K562 (cell line): ENCODE data around the gene TNNT1. TPM values are rescaled to one million over a fixed set of nuclear protein-coding genes. Genes with fewer than 3 reads are reported as not detected.

Experiments
- BRD9 ChIP-seq: fragments of 450-650 bp; IDR thresholded peaks from 2 replicates; pipeline ENCODE4 v1.6.1; 2018; ENCODE audit warnings: low read depth; ENCODE audit not compliant: partially characterized antibody
- CBFA2T2 ChIP-seq: fragments of 450-650 bp; conservative IDR thresholded peaks from 2 replicates; pipeline ENCODE4 v1.6.1; 2017; ENCODE audit warnings: mild to moderate bottlenecking
- FOXP1 ChIP-seq: sonication (generic); formaldehyde crosslinking; IDR thresholded peaks from 2 replicates; pipeline ENCODE4 v1.8.0; 2022; ENCODE audit warnings: mild to moderate bottlenecking, missing genetic modification reagents
- GABPB1 ChIP-seq: sonication (generic); formaldehyde crosslinking; IDR thresholded peaks from 2 replicates; pipeline ENCODE4 v1.8.0; 2022; ENCODE audit warnings: mild to moderate bottlenecking, missing genetic modification reagents
- KAT7 ChIP-seq: sonication (generic); formaldehyde crosslinking; IDR thresholded peaks from 2 replicates; pipeline ENCODE4 v1.8.0; 2022; ENCODE audit warnings: missing genetic modification reagents, mild to moderate bottlenecking, borderline replicate concordance
- MCM5 ChIP-seq: fragments of 450-650 bp; IDR thresholded peaks from 2 replicates; pipeline ENCODE4 v1.6.1; 2016; ENCODE audit warnings: low read depth
- MTA2 ChIP-seq: fragments of 450-650 bp; IDR thresholded peaks from 2 replicates; pipeline ENCODE4 v1.6.1; 2016; ENCODE audit warnings: low read depth
- RUNX1 ChIP-seq: sonication (generic); IDR thresholded peaks from 2 replicates; pipeline ENCODE4 v1.6.1; 2016; ENCODE audit warnings: antibody characterized with exemption, low read depth
- SIN3A ChIP-seq, 2 experiments: fragments of 150-350 bp in 1 of 2; IDR thresholded peaks; 2 replicates each; pipeline ENCODE4 v1.6.1; 2011 to 2016; ENCODE audit warnings: borderline replicate concordance in 2 of 2, low read depth in 2 of 2, low read length in 2 of 2, mild to moderate bottlenecking in 2 of 2, moderate library complexity in 2 of 2; ENCODE audit not compliant: control insufficient read depth in 1 of 2
- TOE1 ChIP-seq, 2 experiments: fragments of 450-650 bp in 1 of 2; sonication (generic) in 1 of 2; formaldehyde crosslinking in 1 of 2; IDR thresholded peaks; 2 replicates each; pipeline versions ENCODE4 v1.7.1 to v1.8.0; 2016 to 2022; ENCODE audit warnings: borderline replicate concordance in 2 of 2, mild to moderate bottlenecking in 2 of 2, antibody characterized with exemption in 1 of 2, inconsistent platforms in 1 of 2, low read depth in 1 of 2, missing genetic modification reagents in 1 of 2, moderate library complexity in 1 of 2
- XRCC5 ChIP-seq: fragments of 200-400 bp; formaldehyde crosslinking; IDR thresholded peaks from 2 replicates; pipeline ENCODE4 v1.6.1; 2017; ENCODE audit warnings: low read depth, mild to moderate bottlenecking, low read length
- ZEB2 ChIP-seq: fragments of 450-650 bp; IDR thresholded peaks from 2 replicates; pipeline ENCODE4 v1.6.1; 2016
- polyA plus RNA-seq, 8 experiments: library from polyadenylated mRNA; depleted of rRNA in 4 of 8; stranded (reverse) in 5 of 8; unstranded in 3 of 8; fragments of >200 nt; fragmentation: Nextera tagmentation in 2 of 8; fragmentation: Illumina TruSeq in 1 of 8; extraction: Ambion mirVana in 2 of 8; extraction: Trizol in 1 of 8; gene quantifications; 2 replicates each; pipeline versions ENCODE4 v1.2.1 to v1.2.3, GENCODE V29; 2011 to 2014; ENCODE audit warnings: inconsistent platforms in 1 of 8, missing spikeins in 1 of 8
- total RNA-seq, 7 experiments: library from RNA; depleted of rRNA in 6 of 7; stranded (reverse); fragments of >200 nt in 6 of 7; fragmentation: Illumina TruSeq in 2 of 7; extraction: Trizol in 2 of 7; gene quantifications; 2 replicates each; pipeline versions ENCODE4 v1.2.1 to v1.2.3, GENCODE V29; 2011 to 2021; ENCODE audit warnings: low replicate concordance in 1 of 7
- TF ChIP-seq, protein P1 (sequence below): sonication (generic); formaldehyde crosslinking; IDR thresholded peaks from 2 replicates; pipeline ENCODE4 v1.8.0; 2022; ENCODE audit warnings: mild to moderate bottlenecking, missing genetic modification reagents
- TF ChIP-seq, protein P2 (sequence below): sonication (generic); formaldehyde crosslinking; IDR thresholded peaks from 2 replicates; pipeline ENCODE4 v1.8.1; 2023; ENCODE audit warnings: missing genetic modification reagents, mild to moderate bottlenecking, borderline replicate concordance
- TF ChIP-seq, protein P3 (sequence below): fragments of 250-450 bp; sonication (Bioruptor Pico); IDR thresholded peaks from 2 replicates; pipeline ENCODE4 v1.4.0; 2020; ENCODE audit warnings: mild to moderate bottlenecking

TNNT1 gene
- total and polyA plus RNA-seq, 9 of the 15 experiments (the other 6 are each of a cell fraction or from before 2014, with no cell fraction given): 31.8 to 390 (median 227) TPM

DNA sequence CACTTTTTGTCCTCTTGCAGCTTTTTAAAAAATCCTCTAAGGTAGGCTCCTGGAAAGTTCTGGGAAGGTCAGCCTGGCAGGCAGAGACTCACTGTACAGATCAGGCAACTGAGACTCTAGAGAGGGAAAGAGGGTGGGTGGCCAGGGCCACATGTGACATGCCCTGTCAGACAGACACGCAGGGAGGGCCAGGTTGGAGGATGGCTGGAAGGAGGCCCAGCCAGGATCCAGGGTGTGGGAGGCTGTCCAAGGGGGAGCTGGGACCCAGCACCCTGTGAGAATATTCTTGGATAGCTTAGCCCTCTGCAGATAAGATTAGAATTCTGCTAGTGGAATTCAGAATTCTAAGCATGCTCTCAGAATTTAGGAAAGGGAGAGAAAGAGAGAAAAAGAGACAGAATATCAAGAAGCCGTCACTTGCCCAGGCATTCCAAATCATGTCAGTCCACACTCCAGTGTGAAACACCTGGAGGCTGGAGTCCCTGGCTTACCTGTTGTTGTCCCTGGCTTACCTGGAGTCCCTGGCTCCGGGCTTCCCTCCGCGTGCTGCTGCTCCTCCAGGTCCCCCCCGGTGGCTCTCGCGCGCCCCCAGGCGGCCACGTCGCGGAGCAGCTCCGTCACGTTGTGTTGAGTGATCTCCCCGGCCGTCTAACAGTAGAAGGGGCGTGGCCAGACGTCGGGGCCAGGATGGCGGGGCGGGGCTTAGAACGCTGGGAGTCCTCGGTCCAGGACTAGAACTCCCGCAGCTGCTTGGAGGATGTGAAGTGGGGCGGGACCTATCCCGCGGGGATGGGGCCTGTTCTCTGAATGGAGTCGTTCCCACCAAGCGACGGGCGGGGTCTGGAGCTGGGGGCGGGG is 11.4 kb upstream of the TNNT1 start (continued):
- TF ChIP-seq TOE1 (IDR thresholded peaks at IDR 0.05; ENCODE audit: borderline replicate concordance) (peak; percentile 75), TOE1 (CRISPR knock-in tag; IDR thresholded peaks at IDR 0.05; ENCODE audit: borderline replicate concordance, low read depth) (no peak), FOXP1 (CRISPR knock-in tag) (0 out of 2 replicates have a peak, but pooled peaks have one; percentile 34), GABPB1 (CRISPR knock-in tag) (peak; percentile 84), BRD9 (peak; percentile 83), SIN3A (IDR thresholded peaks at IDR 0.05; ENCODE audit: borderline replicate concordance in 2 of 2, control insufficient read depth in 1 of 2, low read depth in 2 of 2, low read length in 2 of 2) (peak; percentile 58 to 81; a peak in 1 of 4 replicates), MCM5 (no peak), XRCC5 (peak; percentile 94), ZEB2 (peak; percentile 98), CBFA2T2 (no peak), KAT7 (CRISPR knock-in tag) (0 out of 2 replicates have a peak, but pooled peaks have one; percentile 52), MTA2 (0 out of 2 replicates have a peak, but pooled peaks have one; percentile 10), RUNX1 (no peak)
- TF ChIP-seq, protein P1, sequence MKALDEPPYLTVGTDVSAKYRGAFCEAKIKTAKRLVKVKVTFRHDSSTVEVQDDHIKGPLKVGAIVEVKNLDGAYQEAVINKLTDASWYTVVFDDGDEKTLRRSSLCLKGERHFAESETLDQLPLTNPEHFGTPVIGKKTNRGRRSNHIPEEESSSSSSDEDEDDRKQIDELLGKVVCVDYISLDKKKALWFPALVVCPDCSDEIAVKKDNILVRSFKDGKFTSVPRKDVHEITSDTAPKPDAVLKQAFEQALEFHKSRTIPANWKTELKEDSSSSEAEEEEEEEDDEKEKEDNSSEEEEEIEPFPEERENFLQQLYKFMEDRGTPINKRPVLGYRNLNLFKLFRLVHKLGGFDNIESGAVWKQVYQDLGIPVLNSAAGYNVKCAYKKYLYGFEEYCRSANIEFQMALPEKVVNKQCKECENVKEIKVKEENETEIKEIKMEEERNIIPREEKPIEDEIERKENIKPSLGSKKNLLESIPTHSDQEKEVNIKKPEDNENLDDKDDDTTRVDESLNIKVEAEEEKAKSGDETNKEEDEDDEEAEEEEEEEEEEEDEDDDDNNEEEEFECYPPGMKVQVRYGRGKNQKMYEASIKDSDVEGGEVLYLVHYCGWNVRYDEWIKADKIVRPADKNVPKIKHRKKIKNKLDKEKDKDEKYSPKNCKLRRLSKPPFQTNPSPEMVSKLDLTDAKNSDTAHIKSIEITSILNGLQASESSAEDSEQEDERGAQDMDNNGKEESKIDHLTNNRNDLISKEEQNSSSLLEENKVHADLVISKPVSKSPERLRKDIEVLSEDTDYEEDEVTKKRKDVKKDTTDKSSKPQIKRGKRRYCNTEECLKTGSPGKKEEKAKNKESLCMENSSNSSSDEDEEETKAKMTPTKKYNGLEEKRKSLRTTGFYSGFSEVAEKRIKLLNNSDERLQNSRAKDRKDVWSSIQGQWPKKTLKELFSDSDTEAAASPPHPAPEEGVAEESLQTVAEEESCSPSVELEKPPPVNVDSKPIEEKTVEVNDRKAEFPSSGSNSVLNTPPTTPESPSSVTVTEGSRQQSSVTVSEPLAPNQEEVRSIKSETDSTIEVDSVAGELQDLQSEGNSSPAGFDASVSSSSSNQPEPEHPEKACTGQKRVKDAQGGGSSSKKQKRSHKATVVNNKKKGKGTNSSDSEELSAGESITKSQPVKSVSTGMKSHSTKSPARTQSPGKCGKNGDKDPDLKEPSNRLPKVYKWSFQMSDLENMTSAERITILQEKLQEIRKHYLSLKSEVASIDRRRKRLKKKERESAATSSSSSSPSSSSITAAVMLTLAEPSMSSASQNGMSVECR (CRISPR knock-in tag): peak; percentile 74
- TF ChIP-seq, protein P2, sequence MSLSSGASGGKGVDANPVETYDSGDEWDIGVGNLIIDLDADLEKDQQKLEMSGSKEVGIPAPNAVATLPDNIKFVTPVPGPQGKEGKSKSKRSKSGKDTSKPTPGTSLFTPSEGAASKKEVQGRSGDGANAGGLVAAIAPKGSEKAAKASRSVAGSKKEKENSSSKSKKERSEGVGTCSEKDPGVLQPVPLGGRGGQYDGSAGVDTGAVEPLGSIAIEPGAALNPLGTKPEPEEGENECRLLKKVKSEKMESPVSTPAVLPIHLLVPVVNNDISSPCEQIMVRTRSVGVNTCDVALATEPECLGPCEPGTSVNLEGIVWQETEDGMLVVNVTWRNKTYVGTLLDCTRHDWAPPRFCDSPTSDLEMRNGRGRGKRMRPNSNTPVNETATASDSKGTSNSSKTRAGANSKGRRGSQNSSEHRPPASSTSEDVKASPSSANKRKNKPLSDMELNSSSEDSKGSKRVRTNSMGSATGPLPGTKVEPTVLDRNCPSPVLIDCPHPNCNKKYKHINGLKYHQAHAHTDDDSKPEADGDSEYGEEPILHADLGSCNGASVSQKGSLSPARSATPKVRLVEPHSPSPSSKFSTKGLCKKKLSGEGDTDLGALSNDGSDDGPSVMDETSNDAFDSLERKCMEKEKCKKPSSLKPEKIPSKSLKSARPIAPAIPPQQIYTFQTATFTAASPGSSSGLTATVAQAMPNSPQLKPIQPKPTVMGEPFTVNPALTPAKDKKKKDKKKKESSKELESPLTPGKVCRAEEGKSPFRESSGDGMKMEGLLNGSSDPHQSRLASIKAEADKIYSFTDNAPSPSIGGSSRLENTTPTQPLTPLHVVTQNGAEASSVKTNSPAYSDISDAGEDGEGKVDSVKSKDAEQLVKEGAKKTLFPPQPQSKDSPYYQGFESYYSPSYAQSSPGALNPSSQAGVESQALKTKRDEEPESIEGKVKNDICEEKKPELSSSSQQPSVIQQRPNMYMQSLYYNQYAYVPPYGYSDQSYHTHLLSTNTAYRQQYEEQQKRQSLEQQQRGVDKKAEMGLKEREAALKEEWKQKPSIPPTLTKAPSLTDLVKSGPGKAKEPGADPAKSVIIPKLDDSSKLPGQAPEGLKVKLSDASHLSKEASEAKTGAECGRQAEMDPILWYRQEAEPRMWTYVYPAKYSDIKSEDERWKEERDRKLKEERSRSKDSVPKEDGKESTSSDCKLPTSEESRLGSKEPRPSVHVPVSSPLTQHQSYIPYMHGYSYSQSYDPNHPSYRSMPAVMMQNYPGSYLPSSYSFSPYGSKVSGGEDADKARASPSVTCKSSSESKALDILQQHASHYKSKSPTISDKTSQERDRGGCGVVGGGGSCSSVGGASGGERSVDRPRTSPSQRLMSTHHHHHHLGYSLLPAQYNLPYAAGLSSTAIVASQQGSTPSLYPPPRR (CRISPR knock-in tag): no peak
- TF ChIP-seq, protein P3, sequence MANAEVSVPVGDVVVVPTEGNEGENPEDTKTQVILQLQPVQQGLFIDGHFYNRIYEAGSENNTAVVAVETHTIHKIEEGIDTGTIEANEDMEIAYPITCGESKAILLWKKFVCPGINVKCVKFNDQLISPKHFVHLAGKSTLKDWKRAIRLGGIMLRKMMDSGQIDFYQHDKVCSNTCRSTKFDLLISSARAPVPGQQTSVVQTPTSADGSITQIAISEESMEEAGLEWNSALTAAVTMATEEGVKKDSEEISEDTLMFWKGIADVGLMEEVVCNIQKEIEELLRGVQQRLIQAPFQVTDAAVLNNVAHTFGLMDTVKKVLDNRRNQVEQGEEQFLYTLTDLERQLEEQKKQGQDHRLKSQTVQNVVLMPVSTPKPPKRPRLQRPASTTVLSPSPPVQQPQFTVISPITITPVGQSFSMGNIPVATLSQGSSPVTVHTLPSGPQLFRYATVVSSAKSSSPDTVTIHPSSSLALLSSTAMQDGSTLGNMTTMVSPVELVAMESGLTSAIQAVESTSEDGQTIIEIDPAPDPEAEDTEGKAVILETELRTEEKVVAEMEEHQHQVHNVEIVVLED (CRISPR knock-in tag): 0 out of 2 replicates have a peak, but pooled peaks have one; percentile 22
